SK-N-SH treated with all-trans-retinoic acid at 6 μM for 48 hours (cell line): ENCODE measurements around the gene PECR.

Experiments
- ATAC-seq: fragments of 200-7000 bp; cut with Tn5 transposase; 3 replicates; pipeline ENCODE4 v1.9.1; 2020; ENCODE audit warnings: mild to moderate bottlenecking, moderate library complexity
- BACH2 ChIP-seq: fragments of 250-450 bp; sonication (Bioruptor Pico); IDR thresholded peaks from 2 replicates; pipeline ENCODE4 v1.9.0; 2021; ENCODE audit warnings: mild to moderate bottlenecking, borderline replicate concordance
- CREB5 ChIP-seq: fragments of 250-450 bp; sonication (Bioruptor Pico); IDR thresholded peaks from 2 replicates; pipeline ENCODE4 v1.5.1; 2020; ENCODE audit warnings: low read depth, mild to moderate bottlenecking, moderate library complexity
- CSDC2 ChIP-seq: fragments of 250-450 bp; sonication (Bioruptor Pico); IDR thresholded peaks from 2 replicates; pipeline ENCODE4 v1.5.0; 2020; ENCODE audit warnings: mild to moderate bottlenecking, moderate library complexity
- CSRNP3 ChIP-seq: fragments of 250-450 bp; sonication (Bioruptor Pico); IDR thresholded peaks from 2 replicates; pipeline ENCODE4 v1.5.1; 2021; ENCODE audit warnings: mild to moderate bottlenecking, moderate library complexity
- ESRRG ChIP-seq: fragments of 250-450 bp; sonication (Bioruptor Pico); IDR thresholded peaks from 2 replicates; pipeline ENCODE4 v1.6.1; 2021; ENCODE audit warnings: mild to moderate bottlenecking
- GLIS3 ChIP-seq: fragments of 250-450 bp; sonication (Bioruptor Pico); IDR thresholded peaks from 2 replicates; pipeline ENCODE4 v1.5.0; 2020; ENCODE audit warnings: mild to moderate bottlenecking, moderate library complexity
- ISL1 ChIP-seq: fragments of 250-450 bp; sonication (Bioruptor Pico); IDR thresholded peaks from 2 replicates; pipeline ENCODE4 v2.1.2; 2022; ENCODE audit warnings: mild to moderate bottlenecking, moderate library complexity
- OSR1 ChIP-seq: fragments of 250-450 bp; sonication (Bioruptor Pico); IDR thresholded peaks from 2 replicates; pipeline ENCODE4 v1.8.0; 2022; ENCODE audit warnings: moderate library complexity, mild to moderate bottlenecking, inconsistent platforms
- PATZ1 ChIP-seq: fragments of 250-450 bp; sonication (Bioruptor Pico); IDR thresholded peaks from 2 replicates; pipeline ENCODE4 v1.8.0; 2020; ENCODE audit warnings: mild to moderate bottlenecking, moderate library complexity, borderline replicate concordance
- PPARA ChIP-seq: fragments of 250-450 bp; sonication (Bioruptor Pico); IDR thresholded peaks from 2 replicates; pipeline ENCODE4 v1.5.0; 2020; ENCODE audit warnings: mild to moderate bottlenecking, borderline replicate concordance
- RARB ChIP-seq: fragments of 250-450 bp; sonication (Bioruptor Pico); IDR thresholded peaks from 2 replicates; pipeline ENCODE4 v1.8.0; 2021; ENCODE audit warnings: mild to moderate bottlenecking, moderate library complexity
- SNAI2 ChIP-seq: fragments of 250-450 bp; sonication (Bioruptor Pico); IDR thresholded peaks from 2 replicates; pipeline ENCODE4 v1.5.0; 2020; ENCODE audit warnings: mild to moderate bottlenecking, moderate library complexity
- TCF4 ChIP-seq: fragments of 250-450 bp; sonication (Bioruptor Pico); IDR thresholded peaks from 2 replicates; pipeline ENCODE4 v1.8.0; 2021; ENCODE audit warnings: mild to moderate bottlenecking, moderate library complexity, borderline replicate concordance
- TOX ChIP-seq: fragments of 250-450 bp; sonication (Bioruptor Pico); IDR thresholded peaks from 2 replicates; pipeline ENCODE4 v1.8.0; 2021; ENCODE audit warnings: mild to moderate bottlenecking, moderate library complexity, borderline replicate concordance
- TSHZ2 ChIP-seq: fragments of 250-450 bp; sonication (Bioruptor Pico); IDR thresholded peaks from 2 replicates; pipeline ENCODE4 v1.5.0; 2020; ENCODE audit warnings: mild to moderate bottlenecking, moderate library complexity
- ZC3H10 ChIP-seq: fragments of 250-450 bp; sonication (Bioruptor Pico); IDR thresholded peaks from 2 replicates; pipeline ENCODE4 v1.5.1; 2021; ENCODE audit warnings: mild to moderate bottlenecking, moderate library complexity
- ZFP30 ChIP-seq: fragments of 450-650 bp; formaldehyde crosslinking; IDR thresholded peaks from 2 replicates; pipeline ENCODE4 v1.5.0; 2022; ENCODE audit warnings: mild to moderate bottlenecking, moderate library complexity
- ZNF565 ChIP-seq: fragments of 450-650 bp; formaldehyde crosslinking; conservative IDR thresholded peaks from 2 replicates; pipeline ENCODE4 v1.5.0; 2020; ENCODE audit warnings: low read depth, mild to moderate bottlenecking, moderate library complexity
- ZNF70 ChIP-seq: fragments of 450-650 bp; formaldehyde crosslinking; IDR thresholded peaks from 2 replicates; pipeline ENCODE4 v1.5.0; 2020; ENCODE audit warnings: mild to moderate bottlenecking, moderate library complexity

PECR gene

GRCh38 chr2:216104691-216105090 is 23.1 kb upstream of the PECR start (continued):
- no peak for TF ChIP-seq PATZ1 (CRISPR knock-in tag)
- no peak for TF ChIP-seq RARB (CRISPR knock-in tag)
- TF ChIP-seq ZNF70 (CRISPR knock-in tag) = no peak
- no peak for TF ChIP-seq ZFP30 (CRISPR knock-in tag)
- no peak for TF ChIP-seq OSR1
- no peak for TF ChIP-seq CSDC2

GRCh38 chr2:216103213-216103612 is 21.6 kb upstream of the PECR start:
- no peak for TF ChIP-seq ZNF565 (CRISPR knock-in tag)
- TF ChIP-seq CREB5 (CRISPR knock-in tag) = no peak
- ATAC-seq = no peak

- no peak for TF ChIP-seq ESRRG (CRISPR knock-in tag)
Observed at GRCh38 chr2:216101109-216101508, 19.5 kb upstream of the PECR start.

GRCh38 chr2:216098421-216099334 is 17.1 kb upstream of the PECR start:
- TF ChIP-seq ZFP30 (CRISPR knock-in tag) (no peak), OSR1 (no peak), SNAI2 (CRISPR knock-in tag) (no peak), BACH2 (no peak), CREB5 (CRISPR knock-in tag) (no peak), ZNF565 (CRISPR knock-in tag) (no peak), ESRRG (CRISPR knock-in tag) (no peak), TOX (CRISPR knock-in tag) (no peak), CSRNP3 (CRISPR knock-in tag) (no peak), ZC3H10 (CRISPR knock-in tag) (no peak), PATZ1 (CRISPR knock-in tag) (no peak), TSHZ2 (CRISPR knock-in tag) (no peak), CSDC2 (no peak), ISL1 (no peak), TCF4 (CRISPR knock-in tag) (no peak), ZNF70 (CRISPR knock-in tag) (no peak), PPARA (CRISPR knock-in tag) (no peak), GLIS3 (CRISPR knock-in tag) (no peak)
- ATAC-seq = no peak

More at GRCh38 chr2:216101109-216101508, 19.5 kb upstream of the PECR start:
- ATAC-seq = no peak
